Measurements from ENCODE around the gene RXFP4.

The RXFP4 gene

DNA sequence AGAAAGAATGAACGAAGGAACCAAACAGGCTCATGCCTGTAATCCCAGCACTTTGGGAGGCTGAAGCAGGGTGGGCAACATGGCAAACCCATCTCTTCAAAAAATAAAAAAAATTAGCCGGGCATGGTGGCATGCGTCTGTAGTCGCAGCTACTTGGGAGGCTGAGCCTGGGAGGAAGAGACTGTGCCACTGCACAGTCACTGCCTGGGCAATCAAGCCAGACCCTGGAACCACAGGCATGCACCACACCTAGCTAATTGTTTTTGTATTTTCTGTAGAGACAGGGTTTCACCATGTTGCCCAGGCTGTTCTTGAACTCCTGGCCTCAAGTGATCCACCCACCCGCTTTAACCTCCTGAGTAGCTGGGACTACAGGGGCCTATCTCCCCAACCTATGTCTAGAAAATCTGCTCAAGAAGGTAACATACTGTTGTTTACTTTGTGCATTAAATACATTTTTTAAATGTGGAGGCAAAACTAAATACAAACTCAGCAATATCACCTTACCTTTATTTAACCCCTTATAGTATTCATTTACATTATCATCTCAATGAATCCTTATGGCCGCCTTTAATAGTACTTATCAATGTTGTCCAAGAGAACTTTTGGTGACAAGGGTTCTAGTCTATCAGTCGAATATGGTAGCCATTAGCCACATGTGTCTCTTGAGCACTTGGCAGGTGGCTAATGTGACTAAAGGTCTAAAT, 10.0 kb upstream of the RXFP4 start:
- Histone ChIP-seq H3K36me3 (ENCODE audit: control insufficient read depth, insufficient read depth, low read length) (peaks cover 68% of the 10 kb centered on the region), H3K9ac (ENCODE audit: low read depth, low read length) (no peak overlapping the region), H3K27me3 (ENCODE audit: control insufficient read depth, insufficient read depth, low read length) (no peaks in the 10 kb centered on the region), H3K9me3 (ENCODE audit: control insufficient read depth, insufficient read depth, low read length) (no peaks in the 10 kb centered on the region), H3K4me1 (ENCODE audit: control insufficient read depth, insufficient read depth, low read length) (peaks cover 9% of the 10 kb centered on the region), H3K4me3 (ENCODE audit: low read depth, low read length) (peak overlapping the region; percentile 15), H3K27ac (ENCODE audit: low read depth, low read length) (no peak overlapping the region)

DNA sequence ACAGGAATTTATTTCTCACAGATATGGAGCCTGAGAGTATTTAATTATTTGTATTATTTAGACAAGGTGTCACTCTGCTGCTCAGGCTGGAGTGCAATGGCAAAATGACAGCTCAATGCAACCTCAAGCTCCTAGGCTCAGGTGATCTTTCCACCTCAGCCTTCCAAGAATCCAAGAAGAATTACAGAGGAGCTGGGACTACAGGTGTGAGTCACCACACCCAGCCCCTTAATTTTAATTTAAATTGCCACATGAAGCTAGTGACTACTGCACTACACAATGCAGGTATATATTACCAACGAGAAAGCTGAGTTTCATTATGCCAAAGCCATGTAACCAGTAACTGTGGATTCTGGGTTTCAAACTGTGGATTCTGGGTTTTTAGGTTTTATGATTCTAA, 9.4 kb upstream of the RXFP4 start:
- peaks cover 62% of the 10 kb centered on the region for H3K36me3 ChIP-seq (ENCODE audit: control insufficient read depth, insufficient read depth, low read length)

DNA sequence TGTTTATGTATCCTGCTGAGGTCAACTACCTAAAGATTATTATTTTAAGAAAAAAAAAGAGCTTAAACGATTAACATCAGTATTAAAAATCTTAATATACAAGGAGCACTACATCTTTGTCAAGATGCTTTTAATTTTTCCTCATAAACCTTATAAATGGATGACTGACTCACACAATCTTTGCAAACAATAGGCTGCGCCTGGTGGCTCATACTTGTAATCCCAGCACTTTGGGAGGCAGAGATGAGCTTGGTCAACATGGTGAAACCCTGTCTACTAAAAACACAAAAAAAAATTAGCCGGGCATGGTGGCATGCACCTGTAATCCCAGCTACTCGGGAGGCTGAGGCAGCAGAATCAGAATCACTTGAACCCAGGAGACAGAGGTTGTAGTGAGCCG, 9.0 kb upstream of the RXFP4 start:
- Histone ChIP-seq H3K27me3 (ENCODE audit: control insufficient read depth, insufficient read depth, low read length) (no peaks in the 10 kb centered on the region), H3K4me3 (ENCODE audit: low read depth, low read length) (peak overlapping the region; percentile 85; the same call in 1 of the 2 replicates), H3K36me3 (ENCODE audit: control insufficient read depth, insufficient read depth, low read length) (peaks cover 58% of the 10 kb centered on the region), H3K9ac (ENCODE audit: low read depth, low read length) (no peak overlapping the region), H3K4me1 (ENCODE audit: control insufficient read depth, insufficient read depth, low read length) (peaks cover 9% of the 10 kb centered on the region), H3K27ac (ENCODE audit: low read depth, low read length) (peak overlapping the region; percentile 24), H3K9me3 (ENCODE audit: control insufficient read depth, insufficient read depth, low read length) (no peaks in the 10 kb centered on the region)

More for the DNA sequence above, 9.4 kb upstream of the RXFP4 start:
- Histone ChIP-seq H3K27ac (ENCODE audit: low read depth, low read length) (peak overlapping the region; percentile 24), H3K27me3 (ENCODE audit: control insufficient read depth, insufficient read depth, low read length) (no peaks in the 10 kb centered on the region), H3K9me3 (ENCODE audit: control insufficient read depth, insufficient read depth, low read length) (no peaks in the 10 kb centered on the region), H3K4me1 (ENCODE audit: control insufficient read depth, insufficient read depth, low read length) (peaks cover 9% of the 10 kb centered on the region), H3K9ac (ENCODE audit: low read depth, low read length) (no peak overlapping the region), H3K4me3 (ENCODE audit: low read depth, low read length) (peak overlapping the region; percentile 85)

DNA sequence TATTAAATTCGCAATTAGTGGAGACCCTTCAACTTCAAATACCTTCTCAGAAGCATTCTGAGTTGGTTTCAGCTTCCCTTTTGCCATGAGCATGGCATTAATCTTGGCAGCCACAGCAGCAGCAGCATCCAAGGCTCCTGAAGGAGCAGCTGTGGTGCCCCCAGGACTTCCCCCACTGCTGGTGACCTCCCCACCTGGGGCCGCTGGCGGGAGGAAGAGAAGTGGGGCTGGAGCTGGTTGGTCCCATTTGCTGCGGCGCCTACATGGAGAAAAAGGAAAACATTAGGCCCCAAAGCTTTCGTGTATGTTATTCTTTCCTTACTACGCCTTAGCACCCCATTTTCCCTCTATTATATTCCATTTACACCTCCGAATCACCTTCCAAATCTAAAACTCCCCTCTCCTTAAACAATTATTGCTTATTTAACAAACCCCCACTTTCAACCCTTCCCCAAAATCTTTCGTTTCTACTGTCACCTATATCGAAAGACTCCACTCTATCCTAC, 7.8 kb upstream of the RXFP4 start:
- Histone ChIP-seq H3K4me1 (ENCODE audit: control insufficient read depth, insufficient read depth, low read length) (peaks cover 9% of the 10 kb centered on the region), H3K36me3 (ENCODE audit: control insufficient read depth, insufficient read depth, low read length) (peaks cover 47% of the 10 kb centered on the region)

DNA sequence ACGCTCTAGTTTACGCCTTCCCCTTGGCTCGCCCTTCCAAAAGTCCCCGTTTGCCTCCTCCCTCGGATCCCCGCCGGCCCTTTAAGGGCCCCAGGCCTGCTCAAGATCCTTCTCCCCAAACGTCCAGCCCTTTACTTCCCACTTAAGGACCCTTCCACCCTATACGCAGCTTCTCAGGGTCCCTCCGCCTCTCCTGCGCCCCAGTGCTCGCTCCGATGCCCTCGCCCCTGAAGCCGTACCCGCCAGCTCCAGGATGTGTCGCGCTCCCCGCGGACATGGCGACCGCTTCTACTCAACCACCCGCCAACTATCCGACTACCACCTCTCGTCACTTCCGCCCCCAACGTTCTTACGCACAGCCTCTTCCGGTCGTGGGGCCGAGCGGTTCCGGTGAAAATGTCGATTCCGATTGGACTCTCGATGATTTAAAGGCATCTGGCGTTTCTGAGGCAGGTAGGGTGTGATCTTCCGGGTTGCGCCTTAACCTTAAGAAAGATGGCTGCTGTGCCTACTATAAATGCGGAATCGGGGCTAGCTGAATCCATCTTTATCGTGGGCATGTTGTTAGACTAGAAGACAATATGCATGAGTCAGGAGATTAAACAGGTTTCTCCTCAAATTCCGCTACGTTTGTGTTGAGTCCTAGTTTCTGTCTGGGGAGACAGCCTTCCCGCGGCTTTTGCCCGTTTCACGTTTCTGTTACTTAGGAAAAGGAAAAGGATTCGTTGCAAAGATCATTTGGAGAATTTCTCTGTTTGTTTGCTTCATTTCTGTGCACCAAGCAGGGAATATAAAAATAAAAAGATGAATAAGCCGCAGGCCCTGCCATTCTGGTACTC, 7.1 kb upstream of the RXFP4 start, which contains the start of gene KHDC4:
KHDC4 (minus strand) TSS at position 317 of the 839 bp plus-strand sequence; CDS start at position 277, 40 bp downstream.
- no peaks in the 10 kb centered on the region for H3K9me3 ChIP-seq (ENCODE audit: control insufficient read depth, insufficient read depth, low read length)
- peaks cover 40% of the 10 kb centered on the region for H3K36me3 ChIP-seq (ENCODE audit: control insufficient read depth, insufficient read depth, low read length)
- H3K4me1 ChIP-seq (ENCODE audit: control insufficient read depth, insufficient read depth, low read length) = peaks cover 9% of the 10 kb centered on the region
- H3K4me3 ChIP-seq (ENCODE audit: low read depth, low read length) = peak within 1 kb of the TSS; percentile 85
- peak within 1 kb of the TSS; percentile 88 for H3K9ac ChIP-seq (ENCODE audit: low read depth, low read length)
- H3K27me3 ChIP-seq (ENCODE audit: control insufficient read depth, insufficient read depth, low read length) = no peaks in the 10 kb centered on the region
- H3K27ac ChIP-seq (ENCODE audit: low read depth, low read length) = peak within 1 kb of the TSS; percentile 94

More for the DNA sequence above, 7.8 kb upstream of the RXFP4 start:
- peak overlapping the region; percentile 94 for H3K27ac ChIP-seq (ENCODE audit: low read depth, low read length)
- H3K27me3 ChIP-seq (ENCODE audit: control insufficient read depth, insufficient read depth, low read length) = no peaks in the 10 kb centered on the region
- H3K4me3 ChIP-seq (ENCODE audit: low read depth, low read length) = peak overlapping the region; percentile 85
- H3K9me3 ChIP-seq (ENCODE audit: control insufficient read depth, insufficient read depth, low read length) = no peaks in the 10 kb centered on the region
- H3K9ac ChIP-seq (ENCODE audit: low read depth, low read length) = peak overlapping the region; percentile 88

DNA sequence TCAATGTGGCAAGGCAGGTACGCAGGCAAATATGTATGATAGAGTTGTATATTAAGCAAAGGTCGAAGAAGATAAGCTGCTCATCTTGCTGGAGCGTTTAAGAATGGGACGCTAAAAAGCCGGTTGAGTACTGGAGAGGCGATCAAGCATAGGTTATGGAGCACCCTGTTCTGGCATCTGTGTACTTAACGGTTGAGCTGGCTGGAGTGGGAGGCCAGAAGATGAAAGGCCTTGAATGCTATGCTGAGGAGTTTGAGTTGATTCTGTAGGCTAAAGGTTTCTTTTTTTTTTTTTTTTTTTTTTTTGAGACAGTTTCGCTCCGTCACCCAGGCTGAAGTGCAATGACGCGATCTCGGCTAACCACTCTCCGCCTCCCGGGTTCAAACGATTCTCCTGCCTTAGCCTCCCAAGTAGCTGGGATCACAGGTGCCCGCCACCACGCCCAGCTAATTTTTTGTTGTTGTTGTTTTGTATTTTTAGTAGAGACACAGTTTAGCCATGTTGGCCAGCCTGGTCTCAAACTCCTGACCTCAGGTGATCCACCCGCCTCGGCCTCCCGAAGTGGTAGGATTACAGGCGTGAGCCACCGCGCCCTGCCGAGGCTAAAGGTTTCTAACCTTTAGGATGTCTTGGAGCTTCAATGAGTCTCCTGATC, 6.4 kb upstream of the RXFP4 start:
- Histone ChIP-seq H3K4me1 (ENCODE audit: control insufficient read depth, insufficient read depth, low read length) (peaks cover 9% of the 10 kb centered on the region), H3K9ac (ENCODE audit: low read depth, low read length) (peak overlapping the region; percentile 82), H3K27me3 (ENCODE audit: control insufficient read depth, insufficient read depth, low read length) (no peaks in the 10 kb centered on the region), H3K4me3 (ENCODE audit: low read depth, low read length) (peak overlapping the region; percentile 85), H3K9me3 (ENCODE audit: control insufficient read depth, insufficient read depth, low read length) (no peaks in the 10 kb centered on the region), H3K36me3 (ENCODE audit: control insufficient read depth, insufficient read depth, low read length) (peaks cover 34% of the 10 kb centered on the region), H3K27ac (ENCODE audit: low read depth, low read length) (peak overlapping the region; percentile 94)

DNA sequence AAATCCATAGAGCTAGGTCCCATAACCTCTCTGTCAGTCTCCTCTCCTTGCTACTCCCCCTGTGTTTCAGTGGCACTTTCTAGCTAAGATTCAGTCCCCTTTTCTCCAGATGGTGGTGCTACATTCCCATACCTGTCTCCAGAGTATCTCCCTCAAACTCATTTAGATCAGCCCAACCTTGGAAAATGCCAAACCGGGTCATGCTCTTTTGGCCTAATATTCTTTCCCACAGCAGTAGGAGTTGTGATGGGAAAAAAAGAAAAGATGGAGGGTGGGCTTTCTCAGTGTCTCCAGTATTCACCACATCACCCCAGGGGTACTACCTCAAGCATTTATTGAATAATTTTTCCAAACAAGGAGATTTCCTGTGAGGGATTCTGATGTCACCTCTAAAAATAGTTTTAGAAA, 3.2 kb upstream of the RXFP4 start:
- no peaks in the 10 kb centered on the region for H3K9me3 ChIP-seq (ENCODE audit: control insufficient read depth, insufficient read depth, low read length)
- H3K27me3 ChIP-seq (ENCODE audit: control insufficient read depth, insufficient read depth, low read length) = no peaks in the 10 kb centered on the region
- H3K9ac ChIP-seq (ENCODE audit: low read depth, low read length) = no peak overlapping the region
- 0 out of 2 replicates have a peak, but pooled peaks cover 3% of the 10 kb centered on the region for H3K4me1 ChIP-seq (ENCODE audit: control insufficient read depth, insufficient read depth, low read length)
- H3K36me3 ChIP-seq (ENCODE audit: control insufficient read depth, insufficient read depth, low read length) = 0 out of 2 replicates have a peak, but pooled peaks cover 3% of the 10 kb centered on the region
- no peak overlapping the region for H3K4me3 ChIP-seq (ENCODE audit: low read depth, low read length)
- H3K27ac ChIP-seq (ENCODE audit: low read depth, low read length) = no peak overlapping the region

DNA sequence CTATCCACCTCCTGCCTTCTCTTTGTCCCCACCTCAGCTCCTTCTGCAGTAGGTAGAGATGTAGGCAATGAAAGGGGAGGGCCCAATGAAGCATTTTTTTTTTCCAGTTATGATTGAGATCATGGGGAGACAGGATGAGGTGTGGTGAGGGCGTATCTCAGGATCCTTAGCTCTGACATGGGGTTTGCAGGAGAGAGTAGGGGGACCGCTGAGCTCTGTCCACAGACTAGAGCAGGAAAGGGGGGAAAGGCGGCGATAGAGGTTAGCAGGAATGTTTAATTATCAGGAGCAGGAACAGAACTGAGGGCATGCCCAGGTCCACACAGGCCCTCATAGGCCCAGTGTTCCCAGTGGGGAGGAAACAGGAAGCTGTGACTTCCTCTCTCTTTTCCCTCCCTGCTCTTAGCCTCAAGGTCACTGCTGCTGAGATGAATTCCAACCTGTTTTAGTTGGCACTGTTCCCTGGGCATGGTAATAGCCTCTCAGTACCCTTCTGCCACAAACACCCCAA, 901 bp upstream of the RXFP4 start:
- H3K27me3 ChIP-seq (ENCODE audit: control insufficient read depth, insufficient read depth, low read length) = no peaks in the 10 kb centered on the region
- H3K27ac ChIP-seq (ENCODE audit: low read depth, low read length) = no peak overlapping the region
- H3K4me1 ChIP-seq (ENCODE audit: control insufficient read depth, insufficient read depth, low read length) = 0 out of 2 replicates have a peak, but pooled peaks cover 3% of the 10 kb centered on the region
- H3K9me3 ChIP-seq (ENCODE audit: control insufficient read depth, insufficient read depth, low read length) = no peaks in the 10 kb centered on the region
- H3K9ac ChIP-seq (ENCODE audit: low read depth, low read length) = no peak overlapping the region
- H3K36me3 ChIP-seq (ENCODE audit: control insufficient read depth, insufficient read depth, low read length) = no peaks in the 10 kb centered on the region
- H3K4me3 ChIP-seq (ENCODE audit: low read depth, low read length) = no peak overlapping the region

DNA sequence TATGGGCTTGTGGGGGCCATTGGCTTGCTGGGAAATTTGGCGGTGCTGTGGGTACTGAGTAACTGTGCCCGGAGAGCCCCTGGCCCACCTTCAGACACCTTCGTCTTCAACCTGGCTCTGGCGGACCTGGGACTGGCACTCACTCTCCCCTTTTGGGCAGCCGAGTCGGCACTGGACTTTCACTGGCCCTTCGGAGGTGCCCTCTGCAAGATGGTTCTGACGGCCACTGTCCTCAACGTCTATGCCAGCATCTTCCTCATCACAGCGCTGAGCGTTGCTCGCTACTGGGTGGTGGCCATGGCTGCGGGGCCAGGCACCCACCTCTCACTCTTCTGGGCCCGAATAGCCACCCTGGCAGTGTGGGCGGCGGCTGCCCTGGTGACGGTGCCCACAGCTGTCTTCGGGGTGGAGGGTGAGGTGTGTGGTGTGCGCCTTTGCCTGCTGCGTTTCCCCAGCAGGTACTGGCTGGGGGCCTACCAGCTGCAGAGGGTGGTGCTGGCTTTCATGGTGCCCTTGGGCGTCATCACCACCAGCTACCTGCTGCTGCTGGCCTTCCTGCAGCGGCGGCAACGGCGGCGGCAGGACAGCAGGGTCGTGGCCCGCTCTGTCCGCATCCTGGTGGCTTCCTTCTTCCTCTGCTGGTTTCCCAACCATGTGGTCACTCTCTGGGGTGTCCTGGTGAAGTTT, 550 bp downstream of the RXFP4 start:
- Histone ChIP-seq H3K9me3 (ENCODE audit: control insufficient read depth, insufficient read depth, low read length) (no peaks in the 10 kb centered on the region), H3K9ac (ENCODE audit: low read depth, low read length) (no peak overlapping the region), H3K4me3 (ENCODE audit: low read depth, low read length) (no peak overlapping the region), H3K36me3 (ENCODE audit: control insufficient read depth, insufficient read depth, low read length) (peaks cover 6% of the 10 kb centered on the region), H3K4me1 (ENCODE audit: control insufficient read depth, insufficient read depth, low read length) (peaks cover 12% of the 10 kb centered on the region), H3K27me3 (ENCODE audit: control insufficient read depth, insufficient read depth, low read length) (no peaks in the 10 kb centered on the region), H3K27ac (ENCODE audit: low read depth, low read length) (no peak overlapping the region)

DNA sequence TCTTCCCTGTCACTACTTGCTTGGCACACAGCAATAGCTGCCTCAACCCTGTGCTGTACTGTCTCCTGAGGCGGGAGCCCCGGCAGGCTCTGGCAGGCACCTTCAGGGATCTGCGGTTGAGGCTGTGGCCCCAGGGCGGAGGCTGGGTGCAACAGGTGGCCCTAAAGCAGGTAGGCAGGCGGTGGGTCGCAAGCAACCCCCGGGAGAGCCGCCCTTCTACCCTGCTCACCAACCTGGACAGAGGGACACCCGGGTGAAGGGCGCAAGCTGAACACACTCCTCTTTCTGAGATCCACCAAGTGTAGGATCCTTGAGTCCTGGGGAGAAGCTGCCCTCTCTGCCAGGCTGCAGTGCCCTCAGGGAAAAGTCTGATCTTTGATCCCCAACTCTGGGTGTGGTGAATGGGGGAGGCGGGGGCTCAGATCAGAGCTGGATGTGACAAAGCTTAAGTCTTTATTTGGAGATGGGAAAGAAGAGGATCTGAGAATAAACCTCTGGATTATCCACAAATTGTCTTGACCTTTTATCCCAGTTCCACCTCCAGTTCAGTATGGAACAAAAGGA, 1.2 kb downstream of the RXFP4 start:
- Histone ChIP-seq H3K27ac (ENCODE audit: low read depth, low read length) (no peak overlapping the region), H3K9ac (ENCODE audit: low read depth, low read length) (no peak overlapping the region), H3K27me3 (ENCODE audit: control insufficient read depth, insufficient read depth, low read length) (no peaks in the 10 kb centered on the region), H3K9me3 (ENCODE audit: control insufficient read depth, insufficient read depth, low read length) (no peaks in the 10 kb centered on the region), H3K4me3 (ENCODE audit: low read depth, low read length) (no peak overlapping the region), H3K4me1 (ENCODE audit: control insufficient read depth, insufficient read depth, low read length) (peaks cover 12% of the 10 kb centered on the region), H3K36me3 (ENCODE audit: control insufficient read depth, insufficient read depth, low read length) (peaks cover 13% of the 10 kb centered on the region)
